GM18868 (cell line): Measurements from ENCODE around the gene HPS6.
A peak's percentile ranks its signal among the peaks of the same experiment; 100 is the strongest.

Experiments used
- ATAC-seq: cut with Tn5 transposase; IDR thresholded peaks from one replicate; pipeline ENCODE4 v1.9.1; 2021; ENCODE audit warnings: mild to moderate bottlenecking, moderate library complexity; ENCODE audit not compliant: unreplicated experiment

Gene HPS6

GRCh38 chr10:102067091-102067916 is 2.2 kb downstream of the HPS6 start:
- no peak for ATAC-seq

- ATAC-seq: no peak
Measured at GRCh38 chr10:102068216-102068615, 3.1 kb downstream of the HPS6 start.

DNA sequence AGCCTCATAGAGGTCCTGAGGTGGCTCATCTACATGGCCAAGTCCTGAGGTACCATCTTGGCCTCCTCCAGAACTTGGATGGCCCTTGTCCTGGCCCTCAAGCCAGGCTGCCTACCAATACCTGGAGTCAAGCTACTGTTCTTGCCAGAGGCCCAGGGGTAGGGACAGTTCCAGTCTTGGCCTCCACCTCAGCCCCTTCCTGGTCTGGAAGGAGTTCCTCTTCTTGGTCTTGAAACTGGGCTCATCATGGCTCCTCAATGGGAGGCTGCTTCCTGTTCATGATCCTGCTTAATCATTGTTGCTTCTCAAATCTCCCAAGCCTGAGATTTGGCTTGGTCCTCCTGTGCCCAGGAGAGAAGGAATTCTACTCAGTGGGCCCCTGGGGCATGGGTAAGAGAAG is 3.9 kb downstream of the HPS6 start:
- ATAC-seq: no peak

DNA sequence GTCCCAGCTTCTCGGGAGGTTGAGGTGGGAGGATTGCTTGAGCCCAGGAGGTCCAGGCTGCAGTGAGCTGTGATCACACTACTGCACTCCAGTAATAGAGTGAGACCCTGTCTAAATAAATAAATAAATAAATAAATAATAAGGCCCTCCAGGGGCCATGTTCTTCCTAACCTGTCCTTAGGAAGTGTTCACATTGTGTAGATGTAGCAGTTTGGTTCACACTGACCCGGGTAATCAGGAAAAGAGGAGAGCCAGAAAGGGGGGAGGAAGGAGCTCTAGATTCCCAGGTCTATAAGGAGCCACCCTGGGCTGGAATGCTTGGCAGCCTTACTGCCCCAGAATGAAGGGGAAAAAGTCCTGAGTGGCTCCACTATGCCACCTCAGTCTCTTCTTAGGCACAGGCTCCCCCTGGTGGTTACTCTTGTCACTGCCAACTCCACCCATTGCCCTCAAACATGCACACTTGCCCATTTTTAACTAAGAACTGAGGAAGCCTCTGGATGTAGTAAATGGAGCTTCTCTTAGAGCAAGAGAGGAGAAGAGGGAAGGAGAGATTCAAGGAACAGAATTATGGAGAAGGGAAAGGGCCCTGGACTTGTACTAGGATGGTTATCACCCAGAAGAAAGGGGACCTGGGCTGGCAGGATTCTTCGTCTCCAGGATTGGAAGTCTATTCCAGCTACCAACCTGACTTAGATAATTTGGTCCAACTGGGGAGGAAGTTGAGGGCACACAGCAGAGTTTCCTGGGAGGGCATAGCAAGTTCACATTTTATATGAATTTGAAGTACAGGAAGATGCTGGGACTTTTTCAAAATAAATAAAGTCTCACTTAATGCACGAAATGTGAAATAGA is 7.8 kb downstream of the HPS6 start:
- ATAC-seq: no peak

DNA sequence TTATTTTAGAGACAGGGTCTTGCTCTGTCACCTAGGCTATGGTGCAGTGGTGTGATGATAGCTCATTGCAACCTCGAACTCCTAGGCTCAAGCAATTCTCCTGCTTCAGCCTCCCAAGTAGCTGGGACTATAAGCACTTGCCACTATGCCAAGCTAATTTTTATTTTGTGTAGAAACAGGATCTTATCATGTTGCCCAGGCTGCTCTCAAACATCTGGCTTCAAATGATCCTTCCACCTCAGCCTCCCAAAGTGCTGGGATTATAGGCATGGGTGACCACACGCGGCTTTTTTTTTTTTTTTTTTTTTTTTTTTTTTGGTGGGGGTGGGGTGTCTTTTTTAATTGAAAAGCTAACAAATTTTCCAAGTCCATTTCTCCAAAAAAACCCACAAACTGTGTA is 18.4 kb downstream of the HPS6 start:
- no peak for ATAC-seq

- ATAC-seq: no peak
Measured at GRCh38 chr10:102085336-102085735, 20.2 kb downstream of the HPS6 start.

GRCh38 chr10:102086196-102086595 is 21.0 kb downstream of the HPS6 start:
- no peak for ATAC-seq

DNA sequence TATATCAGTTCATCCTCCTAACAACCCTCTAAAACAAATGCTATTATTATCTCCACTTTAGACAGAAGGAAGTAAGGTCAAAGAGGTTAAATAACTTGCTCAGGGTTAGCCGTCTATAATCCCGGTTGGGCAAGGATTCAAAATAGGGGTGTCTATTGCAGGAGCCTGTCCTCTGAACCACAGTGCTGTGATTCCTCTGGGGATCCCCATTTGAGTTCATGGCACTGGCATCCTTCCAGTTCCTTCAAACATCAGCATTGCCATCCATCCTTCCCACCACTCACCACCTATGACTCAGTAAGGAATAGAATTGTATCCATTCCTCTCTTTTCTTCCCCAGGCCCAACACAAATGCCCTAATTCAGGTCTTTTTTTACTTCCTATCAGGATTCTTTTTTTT is 25.6 kb downstream of the HPS6 start:
- no peak for ATAC-seq

DNA sequence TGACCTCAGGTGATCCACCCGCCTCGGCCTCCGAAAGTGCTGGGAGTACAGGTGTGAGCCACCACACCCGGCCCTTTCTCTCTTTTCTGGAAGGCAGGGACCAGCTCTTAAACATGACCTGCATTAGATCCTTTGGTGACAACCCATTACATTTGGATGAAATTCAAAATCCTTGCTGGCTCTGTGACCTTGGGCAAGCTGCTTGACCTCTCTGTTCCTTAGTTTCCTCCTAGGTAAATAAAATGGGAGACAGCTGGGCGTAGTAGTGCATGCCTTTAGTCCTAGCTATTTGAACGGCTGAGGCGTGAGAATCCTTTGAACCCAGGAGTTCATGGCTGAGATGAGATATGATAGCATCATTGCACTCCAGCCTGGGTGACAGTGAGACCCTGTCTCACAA is 31.3 kb downstream of the HPS6 start:
- no peak for ATAC-seq

DNA sequence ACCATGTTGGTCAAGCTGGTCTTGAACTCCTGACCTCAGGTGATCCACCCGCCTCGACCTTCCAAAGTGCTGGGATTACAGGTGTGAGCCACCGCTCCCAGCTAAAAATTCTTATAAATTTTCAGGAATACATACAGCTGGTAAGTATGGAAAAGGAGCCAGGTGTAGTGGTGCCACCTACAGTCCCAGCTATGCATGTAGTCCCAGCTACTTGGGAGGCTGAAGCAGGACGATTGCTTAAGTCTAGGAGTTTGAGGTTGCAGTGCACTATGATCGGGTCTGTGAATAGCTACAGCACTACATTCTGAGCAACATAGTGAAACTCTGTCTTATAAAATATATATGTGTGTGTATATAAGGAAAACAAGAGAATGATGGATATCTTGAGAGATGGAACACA is 36.0 kb downstream of the HPS6 start:
- ATAC-seq: no peak

DNA sequence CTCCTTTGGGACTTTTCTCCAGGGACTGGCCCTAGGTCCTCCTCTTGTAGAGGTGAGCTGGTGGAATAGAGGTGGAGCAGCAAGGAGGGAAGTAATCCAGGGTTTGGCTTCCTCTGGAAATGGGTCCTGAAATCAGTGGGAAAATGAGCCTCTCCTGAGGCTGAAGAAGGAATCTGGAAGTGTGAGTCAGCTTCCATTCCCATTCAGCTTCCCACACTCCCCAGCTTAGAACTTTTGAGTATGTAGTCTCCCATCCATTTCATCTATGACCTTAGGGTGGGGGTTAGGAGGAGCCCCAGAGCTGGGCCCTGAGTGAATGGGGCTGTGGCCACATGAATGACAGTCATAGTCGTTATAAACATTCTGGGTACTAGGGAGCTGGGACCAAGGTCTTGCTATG is 37.3 kb downstream of the HPS6 start:
- no peak for ATAC-seq

DNA sequence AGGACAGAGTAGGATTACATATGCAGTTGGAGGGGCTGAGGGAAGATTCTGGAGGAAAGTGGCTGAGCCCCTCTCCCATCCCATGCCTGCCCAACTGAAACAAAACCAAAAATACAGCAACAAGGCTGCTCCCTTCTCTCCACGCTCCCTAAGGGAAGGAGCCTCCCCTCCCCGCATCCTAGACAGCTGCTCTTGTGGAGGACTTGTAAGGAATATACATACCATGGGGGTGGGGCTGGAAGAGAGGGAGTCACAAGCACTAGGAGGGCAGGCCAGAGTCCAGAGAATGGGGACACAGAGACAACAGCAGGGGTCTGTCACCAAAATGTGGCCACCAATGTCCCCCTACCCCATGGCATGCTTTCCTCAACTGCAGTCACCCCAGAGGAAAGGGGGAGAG is 41.8 kb downstream of the HPS6 start:
- no peak for ATAC-seq

- ATAC-seq: no peak
Measured at GRCh38 chr10:102109166-102110116, 44.3 kb downstream of the HPS6 start.

DNA sequence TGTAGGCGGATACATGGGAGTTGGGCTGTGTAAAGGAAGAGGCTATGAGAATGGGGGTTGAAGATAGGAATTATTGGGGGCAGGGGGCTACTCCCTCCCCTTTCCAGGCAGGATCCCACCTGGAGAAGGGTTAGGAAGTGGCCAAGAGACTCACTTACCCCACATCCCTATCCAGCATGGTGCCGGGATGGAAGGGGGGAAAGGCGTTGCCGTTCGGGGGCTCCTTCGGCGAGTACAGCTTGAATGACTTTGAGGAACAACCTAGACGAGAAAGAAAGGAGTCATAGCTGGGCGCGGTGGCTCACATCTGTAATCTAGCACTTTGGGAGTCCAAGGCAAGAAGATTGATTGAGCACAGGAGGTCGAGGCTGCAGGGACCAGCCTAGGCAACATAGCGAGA is 46.1 kb downstream of the HPS6 start:
- ATAC-seq: no peak

DNA sequence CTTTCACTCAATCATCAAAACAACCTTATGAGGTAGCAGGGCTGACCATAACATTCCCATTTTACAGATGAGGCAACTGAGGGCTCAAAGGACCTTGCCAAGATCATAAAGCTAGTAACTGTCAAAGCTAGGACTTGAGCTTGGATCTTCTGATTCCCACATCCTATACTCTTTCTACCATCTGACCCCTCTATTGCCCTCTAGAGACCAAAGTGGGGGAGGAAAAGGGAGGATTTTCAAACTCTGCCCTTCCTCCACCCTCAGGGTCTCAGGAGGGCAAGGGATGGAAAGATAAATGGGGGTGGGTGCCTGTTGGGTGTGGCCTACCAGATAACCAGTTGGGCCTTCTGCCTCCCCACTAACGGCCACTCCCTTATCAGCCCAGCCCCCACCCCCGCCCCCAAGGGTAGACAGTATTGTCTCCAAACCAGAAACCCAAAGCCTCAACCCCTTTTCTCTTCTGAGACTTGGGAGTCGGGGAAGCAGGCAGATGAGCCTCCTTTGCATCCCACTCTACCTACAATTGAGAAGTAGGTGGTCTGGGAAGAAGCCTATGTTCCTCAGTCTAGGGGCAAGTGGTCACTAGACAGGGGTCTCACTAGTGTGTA is 47.2 kb downstream of the HPS6 start:
- no peak for ATAC-seq

GRCh38 chr10:102113261-102113955 is 48.3 kb downstream of the HPS6 start:
- no peak for ATAC-seq

- peak; percentile 6 for ATAC-seq
Measured at GRCh38 chr10:102113956-102114857, 49.1 kb downstream of the HPS6 start.

DNA sequence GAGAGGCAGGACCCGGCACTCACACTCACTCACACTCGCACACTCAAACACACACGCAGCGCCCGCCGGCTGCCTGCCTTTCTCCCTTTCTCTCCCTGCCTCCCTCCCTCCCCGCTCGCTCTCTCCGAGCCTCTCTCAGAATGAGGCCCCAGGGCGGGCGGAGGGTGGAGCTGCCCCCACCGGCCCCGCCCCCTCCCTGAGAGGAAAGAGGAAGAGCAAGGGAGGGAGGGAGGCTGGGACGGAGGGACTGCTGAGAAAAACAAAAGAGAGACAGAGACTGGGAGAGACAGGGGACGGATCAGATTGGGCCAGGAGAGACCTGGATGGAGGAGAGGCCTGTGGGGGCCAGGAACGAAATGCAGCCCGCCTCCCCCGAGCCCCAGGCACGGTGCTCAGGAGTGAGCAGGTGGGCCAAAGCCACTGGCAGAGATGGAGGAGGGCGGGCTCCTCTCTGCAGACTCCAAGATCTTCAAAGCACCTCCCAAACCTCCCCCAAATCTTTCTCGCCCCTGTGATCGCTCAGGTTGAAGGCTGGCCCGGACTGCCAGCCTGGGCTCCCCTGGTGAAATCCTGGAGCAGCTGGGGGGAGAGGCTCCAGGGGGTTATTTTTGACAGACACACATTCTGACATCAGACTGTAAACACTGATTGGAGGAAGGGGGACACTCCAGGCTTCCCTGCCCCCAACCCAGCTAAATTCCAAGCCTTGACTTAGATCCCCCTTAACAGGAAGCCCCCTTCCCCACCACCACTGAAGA is 49.9 kb downstream of the HPS6 start:
- ATAC-seq: peak; percentile 56
